ENCODE results near the gene CADPS. TPM values are rescaled to one million over a fixed set of nuclear protein-coding genes. Genes with fewer than 3 reads are reported as not detected.

Gene CADPS
- total and polyA plus RNA-seq, 7 donors = 1.6 to 12.5 (median 6.2) TPM; not detected in 1

- Histone ChIP-seq H3K4me3 (no peak overlapping the region), H3K27me3 (no peaks in the 10 kb centered on the region), H3K9me3 (no peaks in the 10 kb centered on the region), H3K36me3 (no peaks in the 10 kb centered on the region), H3K4me1 (no peaks in the 10 kb centered on the region), H3K27ac (no peak overlapping the region)
- no peak for DNase-seq
- intact Hi-C loops (cut with DNase I) = no loop called here
- WGBS, 2 donors = 86 to 87% methylated on average over 2 of the region's 2 CpGs
- no peak for TF ChIP-seq POLR2AphosphoS5 (IDR thresholded peaks at IDR 0.05)
- TF ChIP-seq CTCF (IDR thresholded peaks at IDR 0.05) = no peak
- TF ChIP-seq POLR2A (IDR thresholded peaks at IDR 0.05) = no peak
- TF ChIP-seq EP300 (IDR thresholded peaks at IDR 0.05) = no peak
These were observed 23.6 kb upstream of the CADPS start for GRCh38 chr3:62898530-62899496.

GRCh38 chr3:62895901-62896300 lies 20.7 kb upstream of the CADPS start:
- 88 to 94% methylated on average over 3 of the region's 3 CpGs for WGBS, 2 donors
- intact Hi-C loops (cut with DNase I) = no loop called here
- H3K9me3 ChIP-seq = no peaks in the 10 kb centered on the region
- H3K4me1 ChIP-seq = no peaks in the 10 kb centered on the region
- H3K27ac ChIP-seq = no peak overlapping the region
- DNase-seq = no peak
- no peak for TF ChIP-seq CTCF (IDR thresholded peaks at IDR 0.05)
- TF ChIP-seq POLR2AphosphoS5 (IDR thresholded peaks at IDR 0.05) = no peak
- TF ChIP-seq EP300 (IDR thresholded peaks at IDR 0.05) = no peak
- TF ChIP-seq POLR2A (IDR thresholded peaks at IDR 0.05) = no peak
- no peak overlapping the region for H3K4me3 ChIP-seq
- H3K27me3 ChIP-seq = no peaks in the 10 kb centered on the region
- H3K36me3 ChIP-seq = no peaks in the 10 kb centered on the region

GRCh38 chr3:62892951-62893350 lies 17.7 kb upstream of the CADPS start:
- no peak overlapping the region for H3K4me3 ChIP-seq
- H3K9me3 ChIP-seq = no peaks in the 10 kb centered on the region
- no peak overlapping the region for H3K27ac ChIP-seq
- H3K4me1 ChIP-seq = no peaks in the 10 kb centered on the region
- WGBS, 2 donors = 73 to 86% methylated on average over 2 of the region's 2 CpGs
- intact Hi-C loops (cut with DNase I) = no loop called here
- DNase-seq = no peak
- peaks cover 0 to 6% (median 0%) of the 10 kb centered on the region in 3 donors for H3K27me3 ChIP-seq
- TF ChIP-seq EP300 (IDR thresholded peaks at IDR 0.05) = no peak
- H3K36me3 ChIP-seq = no peaks in the 10 kb centered on the region

- 58 to 74% methylated on average over 2 of the region's 2 CpGs for WGBS, 2 donors
- DNase-seq = no peak
These were observed 16.8 kb upstream of the CADPS start for GRCh38 chr3:62892045-62892444.

GRCh38 chr3:62888778-62889177 lies 13.6 kb upstream of the CADPS start:
- Histone ChIP-seq H3K27ac (no peak overlapping the region), H3K4me1 (no peaks in the 10 kb centered on the region), H3K36me3 (no peaks in the 10 kb centered on the region), H3K27me3 (peaks cover 0 to 9% (median 0%) of the 10 kb centered on the region in 3 donors), H3K4me3 (no peak overlapping the region), H3K9me3 (no peaks in the 10 kb centered on the region)
- DNase-seq = no peak
- TF ChIP-seq EP300 (IDR thresholded peaks at IDR 0.05) = no peak
- no peak for TF ChIP-seq POLR2A (IDR thresholded peaks at IDR 0.05)
- TF ChIP-seq CTCF (IDR thresholded peaks at IDR 0.05) = no peak
- TF ChIP-seq POLR2AphosphoS5 (IDR thresholded peaks at IDR 0.05) = no peak
- WGBS, 2 donors = 81 to 92% methylated on average over 1 of the region's 1 CpG
- intact Hi-C loops (cut with DNase I) = no loop called here

More at GRCh38 chr3:62892045-62892444, 16.8 kb upstream of the CADPS start:
- Histone ChIP-seq H3K27ac (no peak overlapping the region), H3K4me1 (no peaks in the 10 kb centered on the region), H3K9me3 (no peaks in the 10 kb centered on the region), H3K36me3 (no peaks in the 10 kb centered on the region), H3K4me3 (no peak overlapping the region), H3K27me3 (peaks cover 0 to 9% (median 0%) of the 10 kb centered on the region in 3 donors)
- TF ChIP-seq POLR2AphosphoS5 (IDR thresholded peaks at IDR 0.05) (no peak), POLR2A (IDR thresholded peaks at IDR 0.05) (no peak), EP300 (IDR thresholded peaks at IDR 0.05) (no peak)
- intact Hi-C loops (cut with DNase I) = no loop called here

All from sigmoid colon (tissue), 7 donors.